Measurements from ENCODE around the gene UGT2B7. TPM values are rescaled to one million over a fixed set of nuclear protein-coding genes. Genes with fewer than 3 reads are reported as not detected.

Gene UGT2B7
- total RNA-seq, 2 experiments from 2014 or later, result not detected

GRCh38 chr4:69141320-69141719 is 45.0 kb downstream of the UGT2B7 start:
- ChIA-PET CTCF (no interaction called here), POLR2A (no interaction called here)
- no peaks in the 10 kb centered on the region for H3K27me3 Mint-ChIP-seq
- no peaks in the 10 kb centered on the region for H3K36me3 Mint-ChIP-seq (ENCODE audit: low read depth)
- no peak for DNase-seq
- H3K27ac Mint-ChIP-seq, result no peak overlapping the region
- H3K9me3 Mint-ChIP-seq, result no peaks in the 10 kb centered on the region
- no peaks in the 10 kb centered on the region for H3K4me1 Mint-ChIP-seq
- H3K4me3 Mint-ChIP-seq, result no peak overlapping the region

- DNase-seq, result no peak
- no peaks in the 10 kb centered on the region for H3K36me3 Mint-ChIP-seq (ENCODE audit: low read depth)
- H3K9me3 Mint-ChIP-seq, result no peaks in the 10 kb centered on the region
- no peak overlapping the region for H3K4me3 Mint-ChIP-seq
- ChIA-PET CTCF (no interaction called here), POLR2A (no interaction called here)
- no peak overlapping the region for H3K27ac Mint-ChIP-seq
- no peaks in the 10 kb centered on the region for H3K4me1 Mint-ChIP-seq
- H3K27me3 Mint-ChIP-seq, result no peaks in the 10 kb centered on the region
Measured at GRCh38 chr4:69147334-69147733, 51.1 kb downstream of the UGT2B7 start.

- ChIA-PET POLR2A (no interaction called here), CTCF (no interaction called here)
- no peak for DNase-seq
- H3K9me3 Mint-ChIP-seq, result no peaks in the 10 kb centered on the region
- no peak overlapping the region for H3K4me3 Mint-ChIP-seq
- H3K27me3 Mint-ChIP-seq, result no peaks in the 10 kb centered on the region
- H3K27ac Mint-ChIP-seq, result no peak overlapping the region
- H3K36me3 Mint-ChIP-seq (ENCODE audit: low read depth), result no peaks in the 10 kb centered on the region
- no peaks in the 10 kb centered on the region for H3K4me1 Mint-ChIP-seq
Measured at GRCh38 chr4:69154021-69154420, 57.7 kb downstream of the UGT2B7 start.

- no peaks in the 10 kb centered on the region for H3K36me3 Mint-ChIP-seq (ENCODE audit: low read depth)
- no peaks in the 10 kb centered on the region for H3K27me3 Mint-ChIP-seq
- no peak overlapping the region for H3K27ac Mint-ChIP-seq
- no peaks in the 10 kb centered on the region for H3K4me1 Mint-ChIP-seq
- no peak for DNase-seq
- H3K4me3 Mint-ChIP-seq, result no peak overlapping the region
- ChIA-PET CTCF (no interaction called here), POLR2A (no interaction called here)
- no peaks in the 10 kb centered on the region for H3K9me3 Mint-ChIP-seq
Measured at GRCh38 chr4:69156913-69157312, 60.6 kb downstream of the UGT2B7 start.

Other genes with a start within 250 kb of the UGT2B7 start
- gene UGT2A3, start 144.7 kb upstream of the UGT2B7 start, total RNA-seq, result not detected
- not detected for gene UGT2B11, start 118.3 kb downstream of the UGT2B7 start, total RNA-seq
- gene UGT2B28, start 184.0 kb downstream of the UGT2B7 start, total RNA-seq, result not detected